HEK293 (cell line): ENCODE results near the gene MTF2.
A peak's percentile ranks its signal among the peaks of the same experiment; 100 is the strongest.

Source experiments
- BCL11A ChIP-seq: fragments of 450-650 bp; formaldehyde crosslinking; IDR thresholded peaks from 2 replicates; pipeline ENCODE4 v1.5.1; 2016; ENCODE audit warnings: low read depth, missing biosample characterization, missing genetic modification characterization
- KLF10 ChIP-seq: fragments of 450-650 bp; IDR thresholded peaks from 2 replicates; pipeline ENCODE4 v1.5.1; 2018; ENCODE audit warnings: missing biosample characterization, mild to moderate bottlenecking, missing genetic modification characterization
- PRDM6 ChIP-seq: fragments of 450-650 bp; formaldehyde crosslinking; IDR thresholded peaks from 2 replicates; pipeline ENCODE4 v1.5.1; 2017; ENCODE audit warnings: missing biosample characterization, missing genetic modification characterization
- TSHZ1 ChIP-seq: fragments of 450-650 bp; formaldehyde crosslinking; IDR thresholded peaks from 2 replicates; pipeline ENCODE4 v1.5.1; 2016; ENCODE audit warnings: missing biosample characterization, missing genetic modification characterization, borderline replicate concordance
- ZBTB26 ChIP-seq: fragments of 450-650 bp; formaldehyde crosslinking; optimal IDR thresholded peaks from 2 replicates; pipeline ENCODE3; 2016; ENCODE audit warnings: missing biosample characterization, mild to moderate bottlenecking, missing genetic modification characterization
- ZBTB44 ChIP-seq: fragments of 450-650 bp; IDR thresholded peaks from 2 replicates; pipeline ENCODE4 v1.5.1; 2018; ENCODE audit warnings: missing biosample characterization, mild to moderate bottlenecking, missing genetic modification characterization
- ZBTB48 ChIP-seq: fragments of 450-650 bp; formaldehyde crosslinking; IDR thresholded peaks from 2 replicates; pipeline ENCODE4 v1.5.1; 2016; ENCODE audit warnings: missing biosample characterization, missing genetic modification characterization
- ZFP3 ChIP-seq: fragments of 450-650 bp; formaldehyde crosslinking; IDR thresholded peaks from 2 replicates; pipeline ENCODE4 v1.5.1; 2016; ENCODE audit warnings: low read depth, missing biosample characterization, missing genetic modification characterization
- ZFP69B ChIP-seq: fragments of 450-650 bp; formaldehyde crosslinking; IDR thresholded peaks from 2 replicates; pipeline ENCODE4 v1.5.1; 2016; ENCODE audit warnings: missing biosample characterization, missing genetic modification characterization
- ZNF133 ChIP-seq: fragments of 450-650 bp; formaldehyde crosslinking; IDR thresholded peaks from 2 replicates; pipeline ENCODE4 v1.5.1; 2016; ENCODE audit warnings: missing biosample characterization, missing genetic modification characterization
- ZNF274 ChIP-seq, 2 experiments: fragments of 200-500 bp in 1 of 2; fragments of 450-650 bp in 1 of 2; sonication (Bioruptor generic) in 1 of 2; formaldehyde crosslinking in 1 of 2; IDR thresholded peaks; 2 replicates each; pipeline versions ENCODE4 v1.5.1 to v1.6.1; 2014 to 2016; ENCODE audit warnings: borderline replicate concordance in 1 of 2, inconsistent platforms in 1 of 2, low read length in 1 of 2, missing biosample characterization in 1 of 2, missing genetic modification characterization in 1 of 2
- ZNF362 ChIP-seq: fragments of 450-650 bp; formaldehyde crosslinking; IDR thresholded peaks from 2 replicates; pipeline ENCODE4 v1.5.1; 2016; ENCODE audit warnings: missing biosample characterization, missing genetic modification characterization
- ZNF518A ChIP-seq: fragments of 450-650 bp; formaldehyde crosslinking; conservative IDR thresholded peaks from 2 replicates; pipeline ENCODE4 v1.5.1; 2016; ENCODE audit warnings: low read depth, missing biosample characterization, missing genetic modification characterization
- ZNF558 ChIP-seq: fragments of 450-650 bp; formaldehyde crosslinking; IDR thresholded peaks from 2 replicates; pipeline ENCODE4 v1.5.1; 2016; ENCODE audit warnings: missing biosample characterization, missing genetic modification characterization
- ZNF585B ChIP-seq: fragments of 450-650 bp; formaldehyde crosslinking; IDR thresholded peaks from 2 replicates; pipeline ENCODE4 v1.5.1; 2016; ENCODE audit warnings: missing biosample characterization, missing genetic modification characterization
- ZNF596 ChIP-seq: fragments of 450-650 bp; IDR thresholded peaks from 2 replicates; pipeline ENCODE4 v1.5.0; 2018; ENCODE audit warnings: missing biosample characterization, mild to moderate bottlenecking, missing genetic modification characterization, moderate library complexity
- ZNF791 ChIP-seq: fragments of 450-650 bp; formaldehyde crosslinking; IDR thresholded peaks from 2 replicates; pipeline ENCODE4 v1.5.1; 2016; ENCODE audit warnings: missing biosample characterization, missing genetic modification characterization
- TF ChIP-seq, protein P1 (sequence below): fragments of 450-650 bp; formaldehyde crosslinking; IDR thresholded peaks from 2 replicates; pipeline ENCODE4 v1.5.1; 2016; ENCODE audit warnings: missing biosample characterization, missing genetic modification characterization, low read depth
- TF ChIP-seq, protein P2 (sequence below): fragments of 450-650 bp; formaldehyde crosslinking; IDR thresholded peaks from 2 replicates; pipeline ENCODE4 v1.5.1; 2017; ENCODE audit warnings: missing biosample characterization, missing genetic modification characterization

Gene MTF2

GRCh38 chr1:93179886-93180722 lies 101.0 kb downstream of the MTF2 start, which contains the start of gene TMED5 (continued):
- TF ChIP-seq ZNF518A (tag by site-specific recombination) (no peak), ZBTB48 (tag by site-specific recombination) (peak; percentile 57; the same call in 1 of the 2 replicates), ZNF133 (no peak), ZNF274 (IDR thresholded peaks at IDR 0.05; ENCODE audit: low read length) (no peak), ZNF274 (tag by site-specific recombination; IDR thresholded peaks at IDR 0.05; ENCODE audit: borderline replicate concordance) (no peak), ZBTB26 (tag by site-specific recombination) (peak; percentile 97), BCL11A (tag by site-specific recombination) (peak; percentile 82; the same call in 1 of the 2 replicates), ZFP3 (no peak), ZFP69B (tag by site-specific recombination) (no peak; the same call in 1 of the 2 replicates), ZNF585B (no peak), ZNF558 (tag by site-specific recombination) (no peak), ZNF596 (no peak), TSHZ1 (no peak), ZNF362 (tag by site-specific recombination) (no peak), KLF10 (peak; percentile 62), ZNF791 (tag by site-specific recombination) (no peak), PRDM6 (tag by site-specific recombination) (no peak), ZBTB44 (tag by site-specific recombination) (no peak)
- TF ChIP-seq, protein P1, sequence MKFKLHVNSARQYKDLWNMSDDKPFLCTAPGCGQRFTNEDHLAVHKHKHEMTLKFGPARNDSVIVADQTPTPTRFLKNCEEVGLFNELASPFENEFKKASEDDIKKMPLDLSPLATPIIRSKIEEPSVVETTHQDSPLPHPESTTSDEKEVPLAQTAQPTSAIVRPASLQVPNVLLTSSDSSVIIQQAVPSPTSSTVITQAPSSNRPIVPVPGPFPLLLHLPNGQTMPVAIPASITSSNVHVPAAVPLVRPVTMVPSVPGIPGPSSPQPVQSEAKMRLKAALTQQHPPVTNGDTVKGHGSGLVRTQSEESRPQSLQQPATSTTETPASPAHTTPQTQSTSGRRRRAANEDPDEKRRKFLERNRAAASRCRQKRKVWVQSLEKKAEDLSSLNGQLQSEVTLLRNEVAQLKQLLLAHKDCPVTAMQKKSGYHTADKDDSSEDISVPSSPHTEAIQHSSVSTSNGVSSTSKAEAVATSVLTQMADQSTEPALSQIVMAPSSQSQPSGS (tag by site-specific recombination) = no peak
- TF ChIP-seq, protein P2, sequence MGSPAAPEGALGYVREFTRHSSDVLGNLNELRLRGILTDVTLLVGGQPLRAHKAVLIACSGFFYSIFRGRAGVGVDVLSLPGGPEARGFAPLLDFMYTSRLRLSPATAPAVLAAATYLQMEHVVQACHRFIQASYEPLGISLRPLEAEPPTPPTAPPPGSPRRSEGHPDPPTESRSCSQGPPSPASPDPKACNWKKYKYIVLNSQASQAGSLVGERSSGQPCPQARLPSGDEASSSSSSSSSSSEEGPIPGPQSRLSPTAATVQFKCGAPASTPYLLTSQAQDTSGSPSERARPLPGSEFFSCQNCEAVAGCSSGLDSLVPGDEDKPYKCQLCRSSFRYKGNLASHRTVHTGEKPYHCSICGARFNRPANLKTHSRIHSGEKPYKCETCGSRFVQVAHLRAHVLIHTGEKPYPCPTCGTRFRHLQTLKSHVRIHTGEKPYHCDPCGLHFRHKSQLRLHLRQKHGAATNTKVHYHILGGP (tag by site-specific recombination) = no peak
